ENCODE measurements around the gene CFAP206. TPM values are rescaled to one million over a fixed set of nuclear protein-coding genes. Genes with fewer than 3 reads are reported as not detected.

Gene CFAP206
- total and polyA plus RNA-seq, 2 donors (not counting 3 experiments of a cell fraction or from before 2014, with no cell fraction given): 0.15 to 0.20 TPM

DNA sequence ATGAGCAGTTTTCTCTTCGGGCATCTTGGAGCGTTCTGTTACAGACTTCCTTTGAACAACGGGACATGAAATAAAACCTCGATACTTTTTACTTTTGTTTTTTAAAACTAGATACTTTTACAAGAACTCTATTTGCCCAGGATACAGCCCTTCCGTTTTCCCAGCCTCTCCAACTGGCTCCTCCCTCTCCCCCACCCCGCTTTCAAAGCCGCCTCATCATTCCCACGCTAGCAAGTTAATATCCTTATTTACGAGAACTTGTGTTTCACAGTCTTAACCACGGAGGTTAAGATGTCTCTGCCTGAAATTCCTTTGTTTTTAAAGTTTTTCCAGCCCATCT, 241 bp upstream of the CFAP206 start:
- peak overlapping the region; percentile 87 to 97 (median 96) for H3K4me3 ChIP-seq (replicated peaks in 1 of 3; ENCODE audit: insufficient read depth in 1 of 3, low read depth in 1 of 3, low read length in 3 of 3)
- ChIA-PET CTCF (interaction anchor here (0.9 to 2.3 kb wide), 2 partner anchors 15 to 398 kb away, joined by 3 to 13 read pairs; no protein-coding TSS in a partner anchor), POLR2A (no interaction called here)
- no peaks in the 10 kb centered on the region for H3K36me3 ChIP-seq (ENCODE audit: control insufficient read depth in 2 of 2, extremely low read depth in 1 of 2, insufficient read depth in 2 of 2, low read length in 2 of 2)
- H3K9me1 ChIP-seq (replicated peaks; ENCODE audit: control insufficient read depth, extremely low read depth, insufficient read depth, low read length): no peaks in the 10 kb centered on the region
- DNase-seq (ENCODE audit: low read depth, low spot score) (peak; percentile 62), FAIRE-seq (peak; percentile 66)
- TF ChIP-seq, protein P1, sequence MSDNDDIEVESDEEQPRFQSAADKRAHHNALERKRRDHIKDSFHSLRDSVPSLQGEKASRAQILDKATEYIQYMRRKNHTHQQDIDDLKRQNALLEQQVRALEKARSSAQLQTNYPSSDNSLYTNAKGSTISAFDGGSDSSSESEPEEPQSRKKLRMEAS (IDR thresholded peaks at IDR 0.05; ENCODE audit: insufficient read depth, insufficient read length): no peak
- TF ChIP-seq, protein P2, sequence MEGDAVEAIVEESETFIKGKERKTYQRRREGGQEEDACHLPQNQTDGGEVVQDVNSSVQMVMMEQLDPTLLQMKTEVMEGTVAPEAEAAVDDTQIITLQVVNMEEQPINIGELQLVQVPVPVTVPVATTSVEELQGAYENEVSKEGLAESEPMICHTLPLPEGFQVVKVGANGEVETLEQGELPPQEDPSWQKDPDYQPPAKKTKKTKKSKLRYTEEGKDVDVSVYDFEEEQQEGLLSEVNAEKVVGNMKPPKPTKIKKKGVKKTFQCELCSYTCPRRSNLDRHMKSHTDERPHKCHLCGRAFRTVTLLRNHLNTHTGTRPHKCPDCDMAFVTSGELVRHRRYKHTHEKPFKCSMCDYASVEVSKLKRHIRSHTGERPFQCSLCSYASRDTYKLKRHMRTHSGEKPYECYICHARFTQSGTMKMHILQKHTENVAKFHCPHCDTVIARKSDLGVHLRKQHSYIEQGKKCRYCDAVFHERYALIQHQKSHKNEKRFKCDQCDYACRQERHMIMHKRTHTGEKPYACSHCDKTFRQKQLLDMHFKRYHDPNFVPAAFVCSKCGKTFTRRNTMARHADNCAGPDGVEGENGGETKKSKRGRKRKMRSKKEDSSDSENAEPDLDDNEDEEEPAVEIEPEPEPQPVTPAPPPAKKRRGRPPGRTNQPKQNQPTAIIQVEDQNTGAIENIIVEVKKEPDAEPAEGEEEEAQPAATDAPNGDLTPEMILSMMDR (IDR thresholded peaks at IDR 0.05; ENCODE audit: extremely low read depth in 1 of 2, insufficient read depth in 1 of 2, low read depth in 1 of 2, low read length in 2 of 2): no peak
- no peak for TF ChIP-seq GATA2 (IDR thresholded peaks at IDR 0.05; ENCODE audit: insufficient read depth, insufficient read length, low read depth, low read length)
- H3K27me3 ChIP-seq (ENCODE audit: control insufficient read depth in 2 of 2, insufficient read depth in 2 of 2, low read length in 2 of 2): peaks cover 0 to 5% of the 10 kb centered on the region in 2 experiments
- H3K4me2 ChIP-seq (ENCODE audit: insufficient read depth, low read length): peak overlapping the region; percentile 87
- BruUV-seq (replicated peaks): no TSS peak
- intact Hi-C loops (cut with micrococcal nuclease) (loop anchor here (2.0 kb wide), 1 partner anchor 253 kb away; the partner anchor contains the start of gene ZNF292), dilution Hi-C loops (cut with MboI; ENCODE audit: extremely low pct_ligation_motif_present, low sequenced_read_pairs) (no loop called here)
- H3K9me3 ChIP-seq (replicated peaks; ENCODE audit: control insufficient read depth, insufficient read depth, low read length): no peaks in the 10 kb centered on the region
- H4K20me1 ChIP-seq (replicated peaks; ENCODE audit: control insufficient read depth, extremely low read depth, insufficient read depth, low read length): no peaks in the 10 kb centered on the region
- H3K27ac ChIP-seq (ENCODE audit: insufficient read depth, low read depth, low read length): peak overlapping the region; percentile 39
- peak overlapping the region; percentile 100 for H2AFZ ChIP-seq (ENCODE audit: low read depth, low read length)
- peak overlapping the region; percentile 46 for H3K9ac ChIP-seq (replicated peaks; ENCODE audit: extremely low read depth, insufficient read depth, low read length)
- peaks cover 10% of the 10 kb centered on the region for H3K4me1 ChIP-seq (ENCODE audit: control insufficient read depth, extremely low read depth, insufficient read depth, low read length)
- no peaks in the 10 kb centered on the region for H3K79me2 ChIP-seq (ENCODE audit: control insufficient read depth, insufficient read depth, low read length)

- no peaks in the 10 kb centered on the region for H3K9me1 ChIP-seq (replicated peaks; ENCODE audit: control insufficient read depth, extremely low read depth, insufficient read depth, low read length)
- FAIRE-seq (no peak), DNase-seq (ENCODE audit: low read depth, low spot score) (no peak)
- POLR2A ChIA-PET: no interaction called here
- H3K9me3 ChIP-seq (replicated peaks; ENCODE audit: control insufficient read depth, insufficient read depth, low read length): no peaks in the 10 kb centered on the region
- no peaks in the 10 kb centered on the region for H3K36me3 ChIP-seq (ENCODE audit: control insufficient read depth in 2 of 2, extremely low read depth in 1 of 2, insufficient read depth in 2 of 2, low read length in 2 of 2)
- H4K20me1 ChIP-seq (replicated peaks; ENCODE audit: control insufficient read depth, extremely low read depth, insufficient read depth, low read length): no peaks in the 10 kb centered on the region
- H3K79me2 ChIP-seq (ENCODE audit: control insufficient read depth, insufficient read depth, low read length): no peaks in the 10 kb centered on the region
- no peak overlapping the region for H3K27ac ChIP-seq (ENCODE audit: insufficient read depth, low read depth, low read length)
- CTCF ChIA-PET: interaction anchor here (0.6 to 2.3 kb wide), 2 partner anchors 16 to 218 kb away, joined by 3 to 13 read pairs; no protein-coding TSS in a partner anchor
- peak overlapping the region; percentile 16 for H3K9ac ChIP-seq (replicated peaks; ENCODE audit: extremely low read depth, insufficient read depth, low read length)
- intact Hi-C loops (cut with micrococcal nuclease): loop anchor here (1.0 to 2.0 kb wide), 3 partner anchors 64 to 294 kb away; partner anchors contain the start of genes AKIRIN2, ORC3 and SLC35A1
- dilution Hi-C loops (cut with MboI; ENCODE audit: extremely low pct_ligation_motif_present, low sequenced_read_pairs): no loop called here
- H3K4me1 ChIP-seq (ENCODE audit: control insufficient read depth, extremely low read depth, insufficient read depth, low read length): peaks cover 10% of the 10 kb centered on the region
- peaks cover 0 to 5% of the 10 kb centered on the region in 2 experiments for H3K27me3 ChIP-seq (ENCODE audit: control insufficient read depth in 2 of 2, insufficient read depth in 2 of 2, low read length in 2 of 2)
- peak overlapping the region; percentile 24 to 97 (median 66) for H3K4me3 ChIP-seq (replicated peaks in 1 of 3; ENCODE audit: insufficient read depth in 1 of 3, low read depth in 1 of 3, low read length in 3 of 3)
- BruUV-seq (replicated peaks): no TSS peak
- H3K4me2 ChIP-seq (ENCODE audit: insufficient read depth, low read length): peak overlapping the region; percentile 87
- peak overlapping the region; percentile 99 for H2AFZ ChIP-seq (ENCODE audit: low read depth, low read length)
- no peak for TF ChIP-seq JUN (IDR thresholded peaks at IDR 0.05; ENCODE audit: borderline replicate concordance, insufficient read depth, insufficient read length, low read depth)
- TF ChIP-seq MYC (IDR thresholded peaks at IDR 0.05; ENCODE audit: low read depth, low read length): no peak
- no peak for TF ChIP-seq EZH2 (IDR thresholded peaks at IDR 0.05; ENCODE audit: borderline replicate concordance, low read depth, low read length, severe bottlenecking)
- TF ChIP-seq, protein P1 (IDR thresholded peaks at IDR 0.05; ENCODE audit: insufficient read depth, insufficient read length): no peak
- TF ChIP-seq POLR2A (IDR thresholded peaks at IDR 0.05; ENCODE audit: low read depth, low read length): no peak
- no peak for TF ChIP-seq FOS (IDR thresholded peaks at IDR 0.05; ENCODE audit: borderline replicate concordance, insufficient read depth, low read length)
- no peak for TF ChIP-seq GATA2 (IDR thresholded peaks at IDR 0.05; ENCODE audit: insufficient read depth, insufficient read length, low read depth, low read length)
- TF ChIP-seq POLR2AphosphoS5 (IDR thresholded peaks at IDR 0.05; ENCODE audit: insufficient read depth, low read depth, low read length): no peak
- TF ChIP-seq, protein P2 (IDR thresholded peaks at IDR 0.05; ENCODE audit: extremely low read depth in 1 of 2, insufficient read depth in 1 of 2, low read depth in 1 of 2, low read length in 2 of 2): no peak
Observed at GRCh38 chr6:87408721-87409155, 966 bp downstream of the CFAP206 start.

All from endothelial cell of umbilical vein (primary cell).